Fibroblast of lung (primary cell): ENCODE results near the gene SLC35G2. TPM values are rescaled to one million over a fixed set of nuclear protein-coding genes. Genes with fewer than 3 reads are reported as not detected.

Experiments
- DNase-seq, 2 donors: peaks; one replicate each; pipeline versions ENCODE4 v3.0.0 to v3.0.0-alpha.2; 2010; ENCODE audit warnings: low read depth in 2 of 2
- H2AFZ ChIP-seq: 2 replicates; pipeline ENCODE4 v1.5.1; 2012; ENCODE audit warnings: low read length, control low read depth, inconsistent platforms
- H3K27ac ChIP-seq: 2 replicates; pipeline ENCODE4 v1.5.1; 2011; ENCODE audit warnings: low read length, control low read depth; ENCODE audit not compliant: insufficient read depth
- H3K27me3 ChIP-seq: 2 replicates; pipeline ENCODE4 v1.5.1; 2011; ENCODE audit warnings: mild to moderate bottlenecking, low read length; ENCODE audit not compliant: control insufficient read depth, insufficient read depth
- H3K36me3 ChIP-seq: 2 replicates; pipeline ENCODE4 v1.5.1; 2011; ENCODE audit warnings: low read length; ENCODE audit not compliant: control insufficient read depth, insufficient read depth
- H3K4me1 ChIP-seq: 2 replicates; pipeline ENCODE4 v1.5.1; 2011; ENCODE audit warnings: low read length; ENCODE audit not compliant: control insufficient read depth, insufficient read depth; ENCODE audit errors: extremely low read depth
- H3K4me2 ChIP-seq: 2 replicates; pipeline ENCODE4 v1.5.1; 2011; ENCODE audit warnings: low read length, control low read depth; ENCODE audit not compliant: insufficient read depth; ENCODE audit errors: extremely low read depth
- H3K4me3 ChIP-seq, 4 experiments: fragments of 200-600 bp in 1 of 4; sonication (generic) in 1 of 4; replicated peaks in 1 of 4; 2 replicates each; pipeline ENCODE4 v1.5.1; 2011 to 2016; ENCODE audit warnings: low read length in 4 of 4, low read depth in 3 of 4, mild to moderate bottlenecking in 3 of 4, control low read depth in 2 of 4, inconsistent platforms in 1 of 4, mixed read lengths in 1 of 4; ENCODE audit not compliant: insufficient read depth in 1 of 4; ENCODE audit errors: control extremely low read depth in 1 of 4
- H3K79me2 ChIP-seq: 2 replicates; pipeline ENCODE4 v1.5.1; 2012; ENCODE audit warnings: mild to moderate bottlenecking, low read length, inconsistent platforms; ENCODE audit not compliant: control insufficient read depth, insufficient read depth
- H3K9ac ChIP-seq: 2 replicates; pipeline ENCODE4 v1.5.1; 2011; ENCODE audit warnings: mild to moderate bottlenecking, low read length, control low read depth; ENCODE audit not compliant: insufficient read depth
- H3K9me3 ChIP-seq: 2 replicates; pipeline ENCODE4 v1.5.1; 2012; ENCODE audit warnings: low read depth, low read length; ENCODE audit not compliant: control insufficient read depth, insufficient read depth
- H4K20me1 ChIP-seq: 2 replicates; pipeline ENCODE4 v1.5.1; 2011; ENCODE audit warnings: low read length; ENCODE audit not compliant: control insufficient read depth, insufficient read depth; ENCODE audit errors: extremely low read depth
- EZH2 ChIP-seq: IDR thresholded peaks from 2 replicates; pipeline ENCODE4 v1.5.1; 2012; ENCODE audit warnings: low read length, control low read depth, mild to moderate bottlenecking; ENCODE audit errors: missing control alignments
- polyA plus RNA-seq, 2 donors: library from polyadenylated mRNA; depleted of rRNA in 1 of 2; stranded (reverse) in 1 of 2; unstranded in 1 of 2; fragments of >200 nt; gene quantifications; 2 replicates each; pipeline ENCODE4 v1.2.1, GENCODE V29; 2011 to 2012; ENCODE audit warnings: missing spikeins in 1 of 2
- total RNA-seq: library from RNA; depleted of rRNA; stranded (reverse); fragments of >200 nt; gene quantifications from 2 replicates; pipeline ENCODE4 v1.2.1, GENCODE V29; 2014
- TF ChIP-seq, protein P1 (sequence below), 2 donors: IDR thresholded peaks in 1 of 2; conservative IDR thresholded peaks in 1 of 2; 1 replicate in 1 of 2; 2 replicates in 1 of 2; pipeline ENCODE4 v1.5.1; 2011 to 2012; ENCODE audit warnings: low read length in 2 of 2, control low read depth in 1 of 2, inconsistent platforms in 1 of 2, low read depth in 1 of 2, mild to moderate bottlenecking in 1 of 2

Gene SLC35G2
- total and polyA plus RNA-seq, 2 donors (not counting 1 experiment from before 2014, with no cell fraction given): 14.9 to 15.4 TPM

DNA sequence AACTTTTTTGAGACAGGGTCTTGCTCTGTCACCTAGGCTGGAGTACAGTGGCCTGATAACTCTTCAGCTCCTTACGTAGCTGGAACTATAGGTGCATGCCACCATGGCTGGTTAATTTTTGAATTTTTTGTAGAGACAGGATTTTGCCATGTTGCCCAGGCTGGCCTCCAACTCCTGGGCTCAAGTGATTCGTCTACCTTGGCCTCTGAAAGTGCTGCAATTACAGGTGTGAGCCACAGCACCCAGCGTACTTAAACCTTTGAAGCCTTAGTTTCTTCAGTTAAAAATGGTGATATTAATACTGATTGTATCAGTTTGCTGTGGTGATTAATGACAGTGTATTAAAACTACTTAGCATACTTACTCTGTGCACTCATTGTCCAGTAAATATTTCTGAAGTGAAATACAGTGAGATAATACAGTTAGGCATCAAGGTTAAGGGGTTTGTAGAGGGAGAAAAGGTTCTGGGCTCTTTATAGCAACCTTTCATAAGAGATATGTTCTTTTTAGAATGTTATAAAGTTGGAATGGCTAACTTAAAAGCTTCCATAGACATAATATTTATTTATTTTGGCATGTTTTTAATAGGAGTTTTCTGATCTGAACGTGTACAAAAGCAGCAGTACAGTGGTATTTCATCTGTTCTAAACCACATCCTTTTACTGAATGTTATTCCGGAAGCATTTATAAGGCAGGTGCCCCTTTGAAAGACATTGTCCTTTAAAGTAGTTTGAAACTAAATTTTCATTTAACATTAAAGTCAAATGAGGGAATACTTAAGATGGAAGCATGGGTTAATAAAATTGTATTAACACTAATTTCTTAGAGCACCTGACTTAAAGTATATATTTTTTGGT lies 66.7 kb downstream of the SLC35G2 start:
- Histone ChIP-seq H2AFZ (no peak overlapping the region), H3K79me2 (peaks cover 56% of the 10 kb centered on the region), H3K27me3 (no peaks in the 10 kb centered on the region), H3K9me3 (no peaks in the 10 kb centered on the region), H3K4me3 (no peak overlapping the region), H3K36me3 (no peaks in the 10 kb centered on the region), H4K20me1 (no peaks in the 10 kb centered on the region), H3K4me1 (no peaks in the 10 kb centered on the region), H3K4me2 (no peak overlapping the region), H3K9ac (no peak overlapping the region), H3K27ac (no peak overlapping the region)
- DNase-seq: no peak
- TF ChIP-seq, protein P1, sequence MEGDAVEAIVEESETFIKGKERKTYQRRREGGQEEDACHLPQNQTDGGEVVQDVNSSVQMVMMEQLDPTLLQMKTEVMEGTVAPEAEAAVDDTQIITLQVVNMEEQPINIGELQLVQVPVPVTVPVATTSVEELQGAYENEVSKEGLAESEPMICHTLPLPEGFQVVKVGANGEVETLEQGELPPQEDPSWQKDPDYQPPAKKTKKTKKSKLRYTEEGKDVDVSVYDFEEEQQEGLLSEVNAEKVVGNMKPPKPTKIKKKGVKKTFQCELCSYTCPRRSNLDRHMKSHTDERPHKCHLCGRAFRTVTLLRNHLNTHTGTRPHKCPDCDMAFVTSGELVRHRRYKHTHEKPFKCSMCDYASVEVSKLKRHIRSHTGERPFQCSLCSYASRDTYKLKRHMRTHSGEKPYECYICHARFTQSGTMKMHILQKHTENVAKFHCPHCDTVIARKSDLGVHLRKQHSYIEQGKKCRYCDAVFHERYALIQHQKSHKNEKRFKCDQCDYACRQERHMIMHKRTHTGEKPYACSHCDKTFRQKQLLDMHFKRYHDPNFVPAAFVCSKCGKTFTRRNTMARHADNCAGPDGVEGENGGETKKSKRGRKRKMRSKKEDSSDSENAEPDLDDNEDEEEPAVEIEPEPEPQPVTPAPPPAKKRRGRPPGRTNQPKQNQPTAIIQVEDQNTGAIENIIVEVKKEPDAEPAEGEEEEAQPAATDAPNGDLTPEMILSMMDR (conservative IDR thresholded peaks at IDR 0.05 in 1 of 2, IDR thresholded peaks at IDR 0.05 in 1 of 2; ENCODE audit: low read depth in 1 of 2, low read length in 2 of 2): no peak
- TF ChIP-seq EZH2: no peak

DNA sequence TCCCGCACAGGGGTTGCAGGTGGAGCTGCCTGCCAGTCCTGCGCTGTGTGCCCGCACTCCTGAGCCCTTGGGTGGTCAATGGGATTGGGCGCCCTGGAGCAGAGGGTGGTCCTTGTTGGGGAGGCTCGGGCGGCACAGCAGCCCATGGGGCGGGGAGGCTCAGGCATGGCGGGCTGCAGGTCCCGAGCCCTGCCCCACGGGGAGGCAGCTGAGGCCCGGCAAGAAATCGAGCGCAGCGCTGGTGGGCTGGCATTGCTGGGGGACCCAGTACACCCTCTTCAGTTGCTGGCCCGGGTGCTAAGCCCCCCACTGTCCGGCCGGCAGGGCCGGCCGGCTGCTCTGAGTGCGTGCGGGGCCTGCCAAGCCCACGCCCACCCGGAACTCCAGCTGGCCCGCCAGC lies 71.0 kb downstream of the SLC35G2 start:
- Histone ChIP-seq H4K20me1 (no peaks in the 10 kb centered on the region), H3K79me2 (peaks cover 62% of the 10 kb centered on the region), H2AFZ (no peak overlapping the region), H3K27ac (no peak overlapping the region), H3K9me3 (no peaks in the 10 kb centered on the region), H3K9ac (no peak overlapping the region), H3K4me3 (no peak overlapping the region), H3K4me2 (no peak overlapping the region), H3K36me3 (no peaks in the 10 kb centered on the region), H3K27me3 (no peaks in the 10 kb centered on the region), H3K4me1 (no peaks in the 10 kb centered on the region)
- DNase-seq: no peak
- TF ChIP-seq, protein P1 (conservative IDR thresholded peaks at IDR 0.05 in 1 of 2, IDR thresholded peaks at IDR 0.05 in 1 of 2; ENCODE audit: low read depth in 1 of 2, low read length in 2 of 2): no peak
- TF ChIP-seq EZH2: no peak

DNA sequence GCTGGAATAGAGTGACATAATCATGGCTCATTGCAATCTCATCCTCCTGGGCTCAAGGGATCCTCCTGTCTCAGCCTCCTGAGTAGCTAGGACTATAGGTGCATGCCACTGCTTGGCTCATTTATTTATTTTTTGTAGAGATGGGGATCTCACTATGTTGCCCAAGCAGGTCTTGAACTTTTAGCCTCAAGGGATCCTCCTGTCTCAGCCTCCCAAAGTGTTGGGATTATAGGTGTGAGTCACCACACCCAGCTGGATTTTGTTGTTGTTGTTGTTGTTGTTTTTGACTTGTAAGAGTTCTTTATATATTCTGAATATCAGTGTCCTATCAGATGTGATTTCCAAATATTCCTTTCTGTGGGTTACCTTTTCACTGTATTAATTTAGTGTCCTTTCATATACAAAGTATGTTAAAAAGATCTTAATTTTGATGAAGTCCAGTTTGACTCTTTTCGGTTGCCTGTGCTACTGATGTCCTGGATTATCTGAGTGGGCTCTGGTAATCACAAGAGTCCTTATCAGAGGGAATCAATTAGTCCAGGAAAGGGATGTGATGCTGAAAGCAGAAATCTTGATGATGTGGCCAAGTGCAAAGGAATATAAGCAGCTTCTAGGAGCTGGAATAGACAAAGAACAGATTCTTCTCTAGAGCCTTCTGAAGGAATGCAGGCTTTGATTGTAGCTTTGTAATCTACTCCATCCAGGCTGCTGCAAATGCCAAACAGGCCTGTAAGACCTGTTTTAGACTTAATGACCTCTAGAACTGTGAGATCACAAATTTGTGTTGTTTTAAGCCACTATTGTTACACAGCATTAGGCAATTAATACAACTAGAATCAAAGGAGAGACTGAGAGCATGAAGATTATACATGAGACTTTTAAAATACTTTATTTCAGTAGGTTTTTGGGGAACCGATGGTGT lies 73.3 kb downstream of the SLC35G2 start:
- TF ChIP-seq, protein P1 (conservative IDR thresholded peaks at IDR 0.05 in 1 of 2, IDR thresholded peaks at IDR 0.05 in 1 of 2; ENCODE audit: low read depth in 1 of 2, low read length in 2 of 2): no peak
- no peak for TF ChIP-seq EZH2
- Histone ChIP-seq H4K20me1 (no peaks in the 10 kb centered on the region), H3K27me3 (no peaks in the 10 kb centered on the region), H3K9ac (no peak overlapping the region), H3K27ac (no peak overlapping the region), H3K4me1 (no peaks in the 10 kb centered on the region), H2AFZ (no peak overlapping the region), H3K4me2 (no peak overlapping the region), H3K4me3 (no peak overlapping the region), H3K79me2 (peaks cover 55% of the 10 kb centered on the region), H3K36me3 (no peaks in the 10 kb centered on the region), H3K9me3 (no peaks in the 10 kb centered on the region)
- no peak for DNase-seq
